Stimulated activated CD4-positive, alpha-beta T cell treated with anti-CD3 and anti-CD28 coated beads, Interleukin-2, amount 100 ng/mL, for 4 hours (primary cell): ENCODE measurements around the gene NEMF.
"Not testable (repeated sequence)": the region's sequence is repeated elsewhere in the genome, so short reads cannot be mapped to it uniquely, and the experiment has no call there.

ENCODE experiments used
- DNase-seq: peaks from one replicate; pipeline ENCODE4 v3.0.0-alpha.2; 2020; ENCODE audit warnings: low read depth

NEMF gene

DNA sequence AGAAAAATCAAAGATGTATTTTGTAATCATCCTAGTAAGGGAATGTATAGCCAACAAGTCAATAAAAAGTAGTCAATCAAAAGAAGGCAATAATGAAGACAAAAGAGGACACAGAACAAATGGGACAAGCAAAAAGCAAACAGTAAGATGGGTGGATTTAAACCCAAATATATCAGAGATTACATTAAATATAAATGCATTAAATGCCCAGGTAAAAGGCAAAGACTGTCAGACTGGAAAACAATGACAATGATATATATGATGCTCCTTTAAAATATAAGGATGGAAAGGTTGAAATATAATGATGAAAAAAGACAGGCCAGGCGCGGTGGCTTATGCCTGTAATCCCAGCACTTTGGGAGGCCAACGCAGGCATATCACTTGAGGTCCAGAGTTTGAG is 35.7 kb downstream of the NEMF start:
- no peak for DNase-seq

GRCh38 chr14:49816118-49816517 is 36.5 kb downstream of the NEMF start:
- not testable (repeated sequence) for DNase-seq

- DNase-seq: no peak
These were observed 43.8 kb downstream of the NEMF start for GRCh38 chr14:49808780-49809179.

DNA sequence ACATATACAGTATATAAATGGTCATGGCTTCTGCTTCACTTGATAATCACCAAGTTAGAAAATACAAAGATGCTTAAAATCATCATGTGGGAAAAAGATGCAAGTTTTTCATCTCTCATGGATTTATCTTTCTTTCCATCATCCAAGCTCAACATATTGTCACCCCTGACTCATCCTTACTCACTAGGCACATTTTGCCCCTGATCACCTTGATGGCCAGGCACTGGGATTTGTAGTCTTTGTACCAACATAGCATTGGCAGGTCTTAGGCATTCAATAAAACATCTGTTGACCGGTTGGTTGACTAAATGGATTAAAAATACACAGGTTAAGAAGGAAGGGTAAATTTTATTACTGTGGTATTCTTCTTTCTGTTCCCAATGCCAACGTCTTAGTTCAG is 56.6 kb downstream of the NEMF start:
- no peak for DNase-seq

DNA sequence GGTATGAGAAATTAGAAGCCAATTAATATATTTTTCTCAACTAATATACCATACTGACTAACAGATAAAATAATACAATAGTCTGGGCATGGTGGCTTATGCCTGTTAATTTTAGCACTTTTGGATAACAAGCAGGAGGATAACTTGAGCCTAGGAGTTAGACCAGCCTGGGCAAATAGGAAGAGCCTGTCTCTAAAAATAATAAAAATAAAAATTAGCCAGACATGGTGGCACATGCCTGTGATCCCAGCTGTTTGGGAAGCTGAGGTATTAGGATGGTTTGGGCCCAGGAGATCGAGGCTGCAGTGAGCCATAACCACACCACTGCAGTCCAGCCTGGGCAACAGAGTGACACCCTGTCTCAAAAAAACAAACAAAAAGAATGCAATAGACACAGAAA is 60.0 kb downstream of the NEMF start:
- DNase-seq: no peak

DNA sequence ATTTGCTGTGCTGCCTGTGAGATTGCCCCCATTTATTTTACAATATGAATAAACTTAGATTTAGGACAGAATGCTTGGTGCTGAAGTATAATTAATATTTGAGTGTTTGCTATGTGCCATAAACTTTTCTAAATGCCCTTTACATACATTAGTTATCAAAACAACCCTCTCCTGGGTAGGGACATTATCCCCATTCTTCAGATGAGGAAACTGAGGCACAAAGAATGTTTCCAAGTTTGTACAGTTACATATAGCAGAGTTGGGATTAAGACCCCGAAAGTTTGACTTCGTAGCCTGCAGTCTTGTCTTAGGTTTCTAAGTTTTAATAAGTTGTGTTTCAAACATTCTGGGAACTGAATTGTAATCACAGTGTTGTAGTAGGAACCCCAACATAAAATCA is 66.3 kb downstream of the NEMF start:
- DNase-seq: no peak

- no peak for DNase-seq
These were observed 69.1 kb downstream of the NEMF start for GRCh38 chr14:49783394-49784014.

DNA sequence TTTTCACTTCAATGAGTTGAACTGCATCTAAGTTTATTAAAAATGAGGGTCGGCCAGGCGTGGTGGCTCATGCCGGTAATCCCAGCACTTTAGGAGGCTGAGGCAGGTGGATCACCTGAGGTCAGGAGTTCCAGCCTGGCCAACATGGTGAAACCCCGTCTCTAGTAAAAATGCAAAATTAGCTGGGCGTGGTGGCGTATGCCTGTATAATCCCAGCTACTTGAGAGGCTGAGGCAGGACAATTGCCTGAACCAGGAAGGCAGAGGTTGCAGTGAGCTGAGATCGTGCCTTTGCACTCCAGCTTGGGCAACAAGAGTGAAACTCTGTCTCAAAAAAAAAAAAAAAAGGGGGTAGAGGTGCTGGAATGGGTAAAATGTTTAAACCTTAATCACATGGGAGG is 71.5 kb downstream of the NEMF start:
- DNase-seq: not testable (repeated sequence)

DNA sequence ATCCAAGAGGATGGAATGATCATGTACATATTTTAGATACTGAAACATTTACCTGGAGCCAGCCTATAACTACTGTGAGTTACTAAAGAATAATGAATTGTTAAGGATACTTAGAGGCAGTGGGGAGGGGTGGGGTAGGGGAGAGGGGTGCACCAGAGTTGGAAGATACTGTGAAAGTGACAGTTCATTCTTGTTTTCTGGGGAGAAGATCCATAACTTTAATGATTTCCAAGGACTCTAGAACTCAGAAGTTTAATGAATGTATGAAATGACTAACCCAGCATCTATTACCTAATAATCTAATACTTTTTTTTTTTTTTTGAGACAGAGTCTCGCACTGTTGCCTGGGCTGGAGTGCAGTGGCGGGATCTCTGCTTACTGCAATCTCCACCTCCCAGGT is 74.2 kb downstream of the NEMF start:
- DNase-seq: no peak

GRCh38 chr14:49774106-49774505 is 78.5 kb downstream of the NEMF start:
- no peak for DNase-seq

DNA sequence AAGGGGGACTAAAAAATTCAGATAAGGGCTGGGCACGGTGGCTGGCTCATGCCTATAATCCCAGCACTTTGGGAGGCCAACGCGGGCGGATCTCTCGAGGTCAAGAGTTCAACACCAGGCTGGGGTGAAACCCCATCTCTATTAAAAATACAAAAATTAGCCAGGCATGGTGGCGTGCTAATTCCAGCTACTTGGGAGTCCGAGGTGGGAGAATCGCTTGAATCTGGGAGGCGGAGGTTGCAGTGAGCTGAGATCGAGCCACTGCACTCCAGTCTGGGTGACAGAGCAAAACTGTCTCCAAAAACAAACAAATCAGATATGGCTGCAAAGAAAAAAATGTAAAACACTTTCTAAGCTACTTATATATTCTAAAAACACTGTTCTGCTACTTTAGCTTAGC is 80.9 kb downstream of the NEMF start:
- DNase-seq: not testable (repeated sequence)

- DNase-seq: no peak
These were observed 82.3 kb downstream of the NEMF start for GRCh38 chr14:49770212-49770817.

DNA sequence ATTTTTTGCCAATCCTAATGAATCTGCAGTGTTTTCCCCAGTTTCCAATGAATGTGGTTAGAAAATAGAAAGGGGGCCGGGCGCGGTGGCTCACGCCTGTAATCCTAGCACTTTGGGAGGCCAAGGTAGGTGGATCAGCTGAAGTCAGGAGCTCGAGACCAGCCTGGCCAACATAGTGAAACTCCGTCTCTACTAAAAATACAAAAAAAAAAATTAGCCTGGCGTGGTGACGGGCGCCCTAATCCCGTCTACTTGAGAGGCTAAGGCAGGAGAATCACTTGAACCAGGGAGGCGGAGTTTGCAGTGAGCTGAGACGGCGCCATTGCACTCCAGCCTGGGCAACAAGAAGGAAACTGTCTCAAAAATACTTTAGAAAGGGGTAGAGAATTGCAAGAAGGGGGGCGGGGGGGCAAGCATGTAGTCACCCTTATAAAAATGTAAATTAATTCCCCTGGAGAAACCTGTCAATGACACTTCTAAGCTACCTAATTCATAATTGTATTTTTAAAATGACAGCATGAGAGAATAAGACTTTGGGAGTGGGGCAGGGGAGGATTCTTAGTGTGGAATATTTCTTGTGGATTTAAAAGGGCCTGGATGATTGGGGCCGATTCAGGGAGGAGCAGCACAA is 82.9 kb downstream of the NEMF start:
- DNase-seq: no peak

DNA sequence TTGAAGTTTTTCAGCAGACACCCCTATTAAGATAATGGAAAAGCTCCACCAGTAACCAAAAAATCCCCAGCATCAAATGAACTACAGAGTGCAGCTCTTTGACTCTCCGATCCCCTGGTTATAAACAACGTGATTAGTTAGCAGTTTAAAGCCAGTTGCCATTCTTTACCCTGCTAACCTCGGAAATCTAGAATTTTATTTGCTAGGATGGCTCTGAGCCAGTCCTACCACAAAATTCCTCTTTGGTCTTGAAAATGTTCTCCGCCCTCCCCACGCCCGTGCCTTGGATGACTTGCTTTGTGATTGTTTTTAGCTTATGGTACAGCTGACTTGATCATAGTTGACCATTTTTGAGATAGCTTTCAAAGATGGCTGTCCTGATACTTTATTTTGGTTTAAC is 83.4 kb downstream of the NEMF start:
- no peak for DNase-seq

- DNase-seq: peak; percentile 64
These were observed 84.1 kb downstream of the NEMF start for GRCh38 chr14:49768301-49769121.

- DNase-seq: peak; percentile 80
These were observed 84.9 kb downstream of the NEMF start, which contains the start of gene KLHDC2 for GRCh38 chr14:49767571-49768300. Gene KLHDC2, plus strand, starts transcription at chr14:49768153. Its CDS starts 316 bp downstream, at chr14:49768469.

DNA sequence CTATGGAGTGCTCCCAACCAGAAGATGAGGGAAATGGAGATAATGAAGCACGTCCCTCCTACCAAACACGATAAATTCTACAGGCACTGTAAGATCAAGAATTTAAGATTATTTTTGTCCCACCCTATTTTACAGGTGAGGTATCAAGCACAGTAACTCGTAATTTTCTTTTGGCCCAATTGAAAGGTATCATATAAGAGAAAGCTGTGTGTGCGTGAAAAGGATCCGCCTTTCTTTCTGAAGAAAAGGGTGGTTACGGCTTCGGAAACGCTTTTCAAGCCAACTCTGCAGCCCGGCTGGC is 85.4 kb downstream of the NEMF start:
- DNase-seq: no peak

GRCh38 chr14:49766839-49767238 is 85.7 kb downstream of the NEMF start:
- no peak for DNase-seq

- DNase-seq: no peak
These were observed 90.6 kb downstream of the NEMF start for GRCh38 chr14:49761839-49762551.

DNA sequence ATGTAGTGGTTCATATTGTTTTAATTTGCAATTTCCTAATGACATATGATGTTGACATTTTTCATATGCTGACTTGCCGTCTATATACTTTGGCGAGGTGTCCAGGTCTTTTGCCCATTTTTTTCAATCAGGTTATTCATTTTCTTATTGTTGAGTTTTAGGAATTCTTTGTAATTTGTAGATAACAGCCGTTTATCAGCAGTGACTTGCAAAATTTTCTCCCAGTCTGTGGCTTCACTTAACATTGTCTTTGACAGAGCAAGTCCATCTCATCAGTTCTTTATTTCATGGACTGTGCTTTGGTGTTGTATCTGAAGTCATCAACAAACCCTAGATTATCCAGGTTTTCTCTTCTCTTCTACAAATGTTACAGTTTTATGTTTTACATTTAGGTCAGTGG is 97.2 kb downstream of the NEMF start:
- DNase-seq: no peak

DNA sequence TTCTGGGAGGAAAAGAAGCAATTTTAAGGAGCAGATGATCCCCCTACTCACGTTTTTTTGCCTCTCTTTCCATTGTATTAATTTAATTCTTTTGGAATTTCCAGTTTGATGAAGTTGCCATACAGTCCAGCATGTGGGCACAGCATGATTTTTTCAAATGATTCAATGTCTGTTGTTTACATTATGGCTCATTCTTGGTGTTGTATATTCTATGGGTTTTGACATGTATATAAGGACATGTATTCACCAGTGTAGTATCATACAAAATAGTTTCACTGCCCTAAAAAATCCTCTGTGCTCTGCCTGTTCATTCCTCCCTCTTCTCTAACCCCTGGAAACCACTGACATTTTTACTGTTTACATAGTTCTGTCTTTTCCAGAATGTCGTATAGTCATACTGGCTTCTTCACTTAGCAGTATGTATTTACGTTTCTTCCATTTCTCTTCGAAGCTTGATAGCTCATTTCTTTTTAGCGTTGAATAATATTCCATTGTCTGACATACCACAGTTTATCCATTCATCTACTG is 98.0 kb downstream of the NEMF start:
- DNase-seq: no peak
